BLaER1 (cell line): ENCODE measurements around the gene RNF5.

ENCODE experiments used
- H3K27ac ChIP-seq: shearing (Covaris generic); formaldehyde crosslinking; 2 replicates; pipeline ENCODE4 v1.8.1; 2022
- H3K27me3 ChIP-seq: shearing (Covaris generic); formaldehyde crosslinking; 2 replicates; pipeline ENCODE4 v1.8.1; 2022
- H3K36me3 ChIP-seq: shearing (Covaris generic); formaldehyde crosslinking; 2 replicates; pipeline ENCODE4 v1.8.1; 2022
- H3K4me1 ChIP-seq: shearing (Covaris generic); formaldehyde crosslinking; 2 replicates; pipeline ENCODE4 v1.8.1; 2022
- H3K4me2 ChIP-seq: shearing (Covaris generic); formaldehyde crosslinking; 2 replicates; pipeline ENCODE4 v1.8.1; 2022
- H3K4me3 ChIP-seq: shearing (Covaris generic); formaldehyde crosslinking; 2 replicates; pipeline ENCODE4 v1.8.1; 2022
- H3K9ac ChIP-seq: shearing (Covaris generic); formaldehyde crosslinking; 2 replicates; pipeline ENCODE4 v1.8.1; 2022
- H3K9me3 ChIP-seq: shearing (Covaris generic); formaldehyde crosslinking; 2 replicates; pipeline ENCODE4 v1.8.1; 2022
- H4K20me1 ChIP-seq: shearing (Covaris generic); formaldehyde crosslinking; 2 replicates; pipeline ENCODE4 v1.8.1; 2022
- Cebpa-rat ChIP-seq: shearing (Covaris generic); IDR thresholded peaks from 2 replicates; pipeline ENCODE4 v1.8.1; 2022

RNF5 gene

DNA sequence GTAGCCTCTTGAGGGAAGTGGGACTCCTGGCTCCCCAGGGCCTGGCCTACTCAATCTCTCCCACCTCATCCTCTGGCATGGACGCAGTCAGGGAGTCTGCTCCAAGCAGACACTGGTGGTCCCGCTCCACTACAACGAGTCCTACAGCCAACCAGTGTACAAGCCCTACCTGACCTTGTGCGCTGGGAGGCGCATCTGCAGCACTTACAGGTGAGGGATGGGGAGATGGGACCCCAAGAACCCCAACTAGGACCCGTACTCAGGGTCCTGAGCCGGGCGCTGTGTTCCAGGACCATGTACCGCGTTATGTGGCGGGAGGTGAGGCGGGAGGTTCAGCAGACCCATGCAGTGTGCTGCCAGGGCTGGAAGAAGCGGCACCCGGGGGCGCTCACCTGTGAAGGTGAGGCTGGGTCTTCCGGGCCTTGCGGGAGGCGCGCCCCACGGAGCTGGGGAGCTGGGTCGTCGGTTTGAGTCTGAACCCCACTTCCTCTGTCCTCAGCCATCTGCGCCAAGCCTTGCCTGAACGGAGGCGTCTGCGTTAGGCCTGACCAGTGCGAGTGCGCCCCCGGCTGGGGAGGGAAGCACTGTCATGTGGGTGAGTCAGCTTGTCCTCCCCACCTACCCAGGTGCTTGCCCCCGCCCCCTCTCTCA lies 11.7 kb upstream of the RNF5 start:
- TF ChIP-seq Cebpa-rat, result no peak
- Histone ChIP-seq H3K27me3 (no peaks in the 10 kb centered on the region), H3K36me3 (peaks cover 93% of the 10 kb centered on the region), H4K20me1 (no peaks in the 10 kb centered on the region), H3K27ac (no peak overlapping the region), H3K9me3 (no peaks in the 10 kb centered on the region), H3K9ac (no peak overlapping the region), H3K4me1 (peaks cover 12% of the 10 kb centered on the region; the same call in 1 of the 2 replicates), H3K4me2 (no peak overlapping the region), H3K4me3 (no peak overlapping the region)

GRCh38 chr6:32167154-32167760 lies 10.9 kb upstream of the RNF5 start:
- H3K9me3 ChIP-seq, result no peaks in the 10 kb centered on the region
- peaks cover 12% of the 10 kb centered on the region; the same call in 1 of the 2 replicates for H3K4me1 ChIP-seq
- H3K27me3 ChIP-seq, result no peaks in the 10 kb centered on the region
- no peaks in the 10 kb centered on the region for H4K20me1 ChIP-seq
- H3K4me3 ChIP-seq, result no peak overlapping the region
- TF ChIP-seq Cebpa-rat, result no peak
- peaks cover 87% of the 10 kb centered on the region for H3K36me3 ChIP-seq
- H3K9ac ChIP-seq, result no peak overlapping the region
- H3K27ac ChIP-seq, result no peak overlapping the region
- no peak overlapping the region for H3K4me2 ChIP-seq

GRCh38 chr6:32167761-32168262 lies 10.4 kb upstream of the RNF5 start:
- Histone ChIP-seq H3K9me3 (no peaks in the 10 kb centered on the region), H3K4me2 (peak overlapping the region; percentile 19; the same call in 1 of the 2 replicates), H3K27ac (no peak overlapping the region; the same call in 1 of the 2 replicates)

DNA sequence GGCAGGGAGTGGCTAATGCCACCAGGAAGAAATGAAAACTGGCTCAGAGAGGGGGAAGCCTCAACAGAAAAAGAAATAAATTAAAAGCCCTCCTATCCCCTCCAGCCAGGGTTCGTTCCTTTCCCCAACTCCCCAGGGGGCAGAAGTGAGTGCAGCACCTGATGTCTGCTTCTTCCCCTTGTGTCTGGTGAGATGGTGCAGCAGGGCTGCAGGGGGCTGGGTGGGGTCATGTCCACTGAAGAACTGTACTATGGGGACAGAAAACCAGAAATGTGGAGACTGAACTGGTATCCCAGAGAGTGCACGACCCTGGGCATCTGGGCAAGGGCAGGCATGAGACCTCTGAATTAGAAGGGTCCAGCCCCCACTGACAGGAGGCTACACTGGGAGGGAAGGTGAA lies 9.9 kb upstream of the RNF5 start:
- no peak for TF ChIP-seq Cebpa-rat
- Histone ChIP-seq H3K27me3 (no peaks in the 10 kb centered on the region), H3K4me3 (no peak overlapping the region), H3K4me2 (peak overlapping the region; percentile 19; the same call in 1 of the 2 replicates), H4K20me1 (no peaks in the 10 kb centered on the region), H3K9me3 (no peaks in the 10 kb centered on the region), H3K36me3 (peaks cover 76% of the 10 kb centered on the region), H3K27ac (no peak overlapping the region; the same call in 1 of the 2 replicates), H3K4me1 (peaks cover 22% of the 10 kb centered on the region), H3K9ac (no peak overlapping the region)

More at GRCh38 chr6:32167761-32168262, 10.4 kb upstream of the RNF5 start:
- Histone ChIP-seq H3K36me3 (peaks cover 82% of the 10 kb centered on the region), H3K27me3 (no peaks in the 10 kb centered on the region), H3K4me3 (no peak overlapping the region), H3K4me1 (peaks cover 16% of the 10 kb centered on the region), H3K9ac (no peak overlapping the region), H4K20me1 (no peaks in the 10 kb centered on the region)
- no peak for TF ChIP-seq Cebpa-rat

DNA sequence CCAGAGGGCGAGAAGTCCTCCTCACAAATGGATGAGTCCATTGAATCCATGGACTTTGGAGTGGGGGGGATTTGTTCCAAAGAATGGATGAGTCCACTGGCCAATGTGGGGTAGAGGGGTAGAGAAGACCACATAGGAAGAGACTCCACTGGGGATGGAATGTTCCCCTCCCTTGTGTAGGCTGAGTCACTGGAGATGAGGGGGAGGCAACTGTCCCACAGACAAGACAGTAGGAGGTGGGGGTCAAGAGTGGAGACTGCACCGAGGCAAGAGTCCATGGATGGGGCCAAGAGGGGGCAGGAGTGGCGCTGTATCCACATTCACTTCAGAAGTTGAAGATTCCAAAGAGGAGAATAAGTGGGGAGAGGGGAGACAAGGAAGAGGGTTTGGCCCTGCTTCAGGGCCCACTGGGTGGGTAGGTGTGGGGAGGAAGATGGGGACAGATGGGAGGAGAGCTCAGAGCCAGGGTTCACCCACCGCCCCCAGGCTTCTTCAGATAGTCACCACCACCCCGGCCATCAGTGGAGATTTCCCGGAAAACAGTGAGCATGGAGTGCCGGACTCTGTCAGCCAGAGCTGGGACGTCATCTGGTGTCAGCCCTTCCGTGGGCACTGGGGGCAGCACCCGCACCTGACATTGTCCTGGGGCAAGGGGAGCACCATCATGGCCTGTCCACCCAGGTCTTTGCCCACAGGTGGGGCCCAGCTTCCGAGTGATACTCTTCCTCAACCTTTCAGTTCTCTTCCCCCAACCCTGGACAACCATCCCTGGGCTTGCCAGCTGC lies 9.2 kb upstream of the RNF5 start:
- no peaks in the 10 kb centered on the region for H4K20me1 ChIP-seq
- H3K36me3 ChIP-seq, result peaks cover 70% of the 10 kb centered on the region
- H3K9me3 ChIP-seq, result no peaks in the 10 kb centered on the region
- no peak for TF ChIP-seq Cebpa-rat
- no peak overlapping the region for H3K4me3 ChIP-seq
- no peak overlapping the region for H3K9ac ChIP-seq
- H3K27me3 ChIP-seq, result no peaks in the 10 kb centered on the region
- H3K27ac ChIP-seq, result no peak overlapping the region
- H3K4me1 ChIP-seq, result peaks cover 28% of the 10 kb centered on the region
- H3K4me2 ChIP-seq, result no peak overlapping the region

DNA sequence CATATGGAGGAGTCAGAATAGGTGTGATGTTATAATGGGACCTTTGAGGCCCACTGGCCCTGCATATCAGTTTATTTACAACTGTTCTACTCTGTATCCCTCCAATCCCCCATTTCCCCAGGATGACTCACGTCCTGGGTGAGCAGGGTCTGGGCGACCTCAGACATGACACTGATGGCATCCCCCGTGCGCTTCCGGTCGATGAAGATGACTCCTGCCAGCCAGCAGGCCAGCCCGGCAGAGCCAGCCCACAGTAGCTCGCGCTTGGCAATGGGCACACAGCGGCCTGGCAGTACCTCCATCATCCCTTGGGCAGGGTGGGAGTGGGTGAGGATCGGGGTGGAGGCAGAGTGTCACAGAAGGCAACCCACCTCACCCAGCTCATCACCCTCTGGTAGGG lies 7.9 kb upstream of the RNF5 start:
- no peak overlapping the region for H3K4me3 ChIP-seq
- peaks cover 41% of the 10 kb centered on the region for H3K4me1 ChIP-seq
- no peak overlapping the region for H3K9ac ChIP-seq
- TF ChIP-seq Cebpa-rat, result no peak
- H3K27me3 ChIP-seq, result no peaks in the 10 kb centered on the region
- no peaks in the 10 kb centered on the region for H3K9me3 ChIP-seq
- H3K27ac ChIP-seq, result no peak overlapping the region
- no peak overlapping the region for H3K4me2 ChIP-seq
- peaks cover 61% of the 10 kb centered on the region for H3K36me3 ChIP-seq
- H4K20me1 ChIP-seq, result no peaks in the 10 kb centered on the region

DNA sequence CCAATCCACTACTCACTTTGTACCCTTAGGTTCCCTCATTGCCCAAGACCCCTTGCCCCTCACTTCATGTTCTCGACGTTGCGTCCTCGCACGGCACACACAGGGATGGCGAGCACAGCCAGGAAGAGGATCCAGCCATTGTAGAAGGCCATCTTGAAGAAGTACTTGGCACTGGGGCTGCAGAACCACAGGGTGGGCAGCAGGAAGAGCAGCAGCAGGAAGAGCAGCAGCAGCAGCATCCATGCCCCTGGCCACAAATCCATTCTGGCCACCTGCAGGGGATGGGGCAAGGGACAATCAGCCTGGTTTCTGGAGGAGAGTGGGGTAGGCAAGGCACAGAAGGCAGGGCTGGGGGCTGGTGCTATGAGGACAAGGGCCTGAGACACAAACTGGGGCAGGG lies 7.0 kb upstream of the RNF5 start:
- Histone ChIP-seq H3K27me3 (no peaks in the 10 kb centered on the region), H3K9ac (no peak overlapping the region), H3K27ac (no peak overlapping the region), H3K4me1 (peaks cover 44% of the 10 kb centered on the region), H3K36me3 (peaks cover 54% of the 10 kb centered on the region), H4K20me1 (no peaks in the 10 kb centered on the region), H3K4me2 (no peak overlapping the region), H3K9me3 (no peaks in the 10 kb centered on the region), H3K4me3 (no peak overlapping the region)
- TF ChIP-seq Cebpa-rat, result no peak

- Histone ChIP-seq H3K9me3 (no peaks in the 10 kb centered on the region), H3K9ac (no peak overlapping the region), H3K27ac (no peak overlapping the region), H3K36me3 (peaks cover 34% of the 10 kb centered on the region), H3K27me3 (no peaks in the 10 kb centered on the region), H3K4me2 (peak overlapping the region; percentile 38), H3K4me3 (no peak overlapping the region), H4K20me1 (no peaks in the 10 kb centered on the region), H3K4me1 (peaks cover 49% of the 10 kb centered on the region)
- no peak for TF ChIP-seq Cebpa-rat
Measured at GRCh38 chr6:32173051-32173727, 5.0 kb upstream of the RNF5 start.

GRCh38 chr6:32174416-32174815 lies 3.8 kb upstream of the RNF5 start:
- no peak overlapping the region for H3K9ac ChIP-seq
- H3K36me3 ChIP-seq, result peaks cover 24% of the 10 kb centered on the region
- no peaks in the 10 kb centered on the region for H3K9me3 ChIP-seq
- H3K27ac ChIP-seq, result no peak overlapping the region
- peak overlapping the region; percentile 100 for H3K4me2 ChIP-seq
- H4K20me1 ChIP-seq, result no peaks in the 10 kb centered on the region
- no peak for TF ChIP-seq Cebpa-rat
- no peaks in the 10 kb centered on the region for H3K27me3 ChIP-seq
- H3K4me1 ChIP-seq, result peaks cover 52% of the 10 kb centered on the region
- H3K4me3 ChIP-seq, result peak overlapping the region; percentile 88
